ENCODE results near the gene TBC1D4. TPM values are rescaled to one million over a fixed set of nuclear protein-coding genes. Genes with fewer than 3 reads are reported as not detected.

TBC1D4 gene
- total RNA-seq, 3 donors from 2014 or later: 33.3 to 52.8 (median 40.6) TPM

DNA sequence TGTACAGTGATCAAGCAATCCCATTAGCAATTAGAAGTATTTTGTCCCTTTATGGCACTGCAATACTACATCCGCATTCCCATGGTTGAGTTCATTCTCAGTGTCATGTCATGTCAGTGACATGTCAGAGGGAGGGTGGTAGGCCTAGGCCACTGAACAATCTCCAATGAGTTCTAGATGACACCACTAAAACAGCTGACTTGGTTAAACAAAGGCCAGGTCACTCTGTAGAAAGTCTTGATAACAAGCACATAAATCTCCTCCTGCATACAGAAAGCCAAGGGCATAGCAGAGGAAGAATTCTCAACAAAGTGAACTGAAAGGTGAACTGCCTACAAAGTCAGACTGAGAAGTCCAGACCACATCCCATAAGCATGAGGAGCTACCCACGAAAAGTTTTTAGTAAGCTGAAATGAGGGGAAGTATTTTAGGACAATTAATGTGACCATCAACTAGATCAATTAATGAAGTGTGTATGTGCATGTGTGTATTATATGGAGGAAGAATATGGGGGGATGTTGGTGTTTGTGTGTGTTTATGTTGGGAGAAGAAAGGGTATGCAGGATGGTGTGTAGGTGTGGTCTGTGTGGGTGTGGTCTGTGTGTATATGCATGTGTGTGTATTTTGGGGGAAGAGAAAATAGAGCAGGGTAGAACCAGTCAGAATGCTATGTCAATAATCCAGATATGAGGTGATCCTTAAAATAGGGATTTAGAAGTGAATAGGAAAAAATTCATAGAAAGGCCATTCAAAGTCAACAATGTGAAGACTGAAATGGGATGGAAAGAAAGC is 67.7 kb downstream of the TBC1D4 start:
- no peak for DNase-seq (ENCODE audit: low spot score in 2 of 2)
- no peak overlapping the region for H3K4me3 ChIP-seq
- no peak overlapping the region for H3K27ac ChIP-seq
- H3K27me3 ChIP-seq: no peaks in the 10 kb centered on the region
- H3K4me1 ChIP-seq: peaks cover 0 to 11% of the 10 kb centered on the region in 2 donors
- intact Hi-C loops (cut with DNase I; ENCODE audit: low total_unique reads): no loop called here
- no peaks in the 10 kb centered on the region for H3K9me3 ChIP-seq
- no peaks in the 10 kb centered on the region for H3K36me3 ChIP-seq
- TF ChIP-seq POLR2AphosphoS5 (IDR thresholded peaks at IDR 0.05): no peak
- TF ChIP-seq, protein P1, sequence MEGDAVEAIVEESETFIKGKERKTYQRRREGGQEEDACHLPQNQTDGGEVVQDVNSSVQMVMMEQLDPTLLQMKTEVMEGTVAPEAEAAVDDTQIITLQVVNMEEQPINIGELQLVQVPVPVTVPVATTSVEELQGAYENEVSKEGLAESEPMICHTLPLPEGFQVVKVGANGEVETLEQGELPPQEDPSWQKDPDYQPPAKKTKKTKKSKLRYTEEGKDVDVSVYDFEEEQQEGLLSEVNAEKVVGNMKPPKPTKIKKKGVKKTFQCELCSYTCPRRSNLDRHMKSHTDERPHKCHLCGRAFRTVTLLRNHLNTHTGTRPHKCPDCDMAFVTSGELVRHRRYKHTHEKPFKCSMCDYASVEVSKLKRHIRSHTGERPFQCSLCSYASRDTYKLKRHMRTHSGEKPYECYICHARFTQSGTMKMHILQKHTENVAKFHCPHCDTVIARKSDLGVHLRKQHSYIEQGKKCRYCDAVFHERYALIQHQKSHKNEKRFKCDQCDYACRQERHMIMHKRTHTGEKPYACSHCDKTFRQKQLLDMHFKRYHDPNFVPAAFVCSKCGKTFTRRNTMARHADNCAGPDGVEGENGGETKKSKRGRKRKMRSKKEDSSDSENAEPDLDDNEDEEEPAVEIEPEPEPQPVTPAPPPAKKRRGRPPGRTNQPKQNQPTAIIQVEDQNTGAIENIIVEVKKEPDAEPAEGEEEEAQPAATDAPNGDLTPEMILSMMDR (IDR thresholded peaks at IDR 0.05): no peak
- TF ChIP-seq POLR2A (IDR thresholded peaks at IDR 0.05): no peak

DNA sequence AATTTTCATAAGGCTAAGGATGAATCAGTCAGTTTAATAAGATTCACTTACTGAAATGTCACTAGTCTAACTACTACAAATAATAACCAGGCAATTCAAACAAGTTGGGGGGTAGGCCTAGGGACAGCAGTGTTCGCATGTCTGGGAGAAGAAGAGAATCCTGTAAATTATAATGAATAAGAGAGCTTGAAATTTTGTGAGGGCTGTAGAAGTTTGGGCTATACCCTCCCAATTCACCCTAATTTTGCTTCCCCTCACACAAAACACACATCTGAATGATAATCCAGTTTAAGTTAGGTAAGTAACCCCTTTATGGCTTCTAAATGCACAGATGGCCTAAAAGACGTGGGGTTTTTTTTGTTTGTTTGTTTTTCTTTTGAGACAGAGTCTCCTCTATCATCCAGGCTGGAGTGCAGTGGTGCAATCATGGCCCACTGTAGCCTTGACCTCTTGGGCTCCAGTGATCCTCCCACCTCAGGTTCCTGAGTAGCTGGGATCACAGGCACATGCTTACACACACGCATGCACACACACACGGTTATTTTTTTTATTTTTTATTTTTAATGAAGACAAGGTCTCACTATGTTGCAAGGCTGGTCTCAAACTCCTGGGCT is 69.9 kb downstream of the TBC1D4 start:
- Histone ChIP-seq H3K9me3 (no peaks in the 10 kb centered on the region), H3K36me3 (no peaks in the 10 kb centered on the region), H3K27ac (no peak overlapping the region), H3K27me3 (no peaks in the 10 kb centered on the region), H3K4me3 (no peak overlapping the region), H3K4me1 (no peaks in the 10 kb centered on the region)
- TF ChIP-seq, protein P1 (IDR thresholded peaks at IDR 0.05): no peak
- TF ChIP-seq POLR2A (IDR thresholded peaks at IDR 0.05) (no peak), POLR2AphosphoS5 (IDR thresholded peaks at IDR 0.05) (no peak)
- no peak for DNase-seq (ENCODE audit: low spot score in 2 of 2)
- intact Hi-C loops (cut with DNase I; ENCODE audit: low total_unique reads): no loop called here

DNA sequence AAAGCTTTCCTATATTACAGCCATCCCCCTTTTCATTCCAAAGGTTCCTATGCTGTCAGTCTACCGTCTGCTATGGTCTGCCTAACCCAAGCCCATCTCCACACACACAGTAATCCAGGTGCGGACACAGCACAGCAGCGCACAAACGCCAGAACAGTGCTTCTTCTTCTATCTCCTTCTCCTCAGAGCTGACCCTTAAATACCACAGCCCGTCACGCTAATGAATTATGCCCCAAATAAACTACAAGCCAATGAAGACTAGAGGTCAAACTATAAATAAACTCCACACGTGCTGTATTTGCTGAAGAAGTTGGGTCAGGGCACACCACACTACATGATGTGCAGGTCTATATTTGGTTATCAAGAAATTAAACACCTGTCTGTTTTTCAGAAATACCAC is 71.8 kb downstream of the TBC1D4 start:
- no peak for DNase-seq (ENCODE audit: low spot score in 2 of 2)
- TF ChIP-seq, protein P1 (IDR thresholded peaks at IDR 0.05): no peak
- TF ChIP-seq POLR2A (IDR thresholded peaks at IDR 0.05) (no peak), POLR2AphosphoS5 (IDR thresholded peaks at IDR 0.05) (no peak)
- no peak overlapping the region for H3K4me3 ChIP-seq
- intact Hi-C loops (cut with DNase I; ENCODE audit: low total_unique reads): no loop called here
- no peaks in the 10 kb centered on the region for H3K9me3 ChIP-seq
- no peaks in the 10 kb centered on the region for H3K4me1 ChIP-seq
- no peaks in the 10 kb centered on the region for H3K27me3 ChIP-seq
- H3K27ac ChIP-seq: no peak overlapping the region
- H3K36me3 ChIP-seq: no peaks in the 10 kb centered on the region

DNA sequence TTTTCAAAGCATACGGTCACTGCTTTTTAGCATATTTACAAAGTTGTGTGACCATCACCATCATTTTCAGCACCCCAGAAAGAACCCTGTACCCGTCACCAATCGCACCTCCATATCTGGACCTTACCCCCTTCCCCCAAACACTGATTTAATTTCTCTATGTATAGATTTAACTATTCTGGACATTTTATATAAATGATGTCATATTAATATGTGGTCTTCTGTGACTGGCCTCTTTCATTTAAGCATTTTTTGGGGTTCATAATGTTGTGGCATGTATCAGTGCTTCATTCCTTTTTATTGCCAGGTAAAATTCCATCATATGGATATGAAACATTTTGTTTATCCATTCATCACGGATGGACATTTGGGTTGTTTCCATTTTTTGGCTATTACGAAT is 74.0 kb downstream of the TBC1D4 start:
- TF ChIP-seq POLR2AphosphoS5 (IDR thresholded peaks at IDR 0.05) (no peak), POLR2A (IDR thresholded peaks at IDR 0.05) (no peak)
- TF ChIP-seq, protein P1 (IDR thresholded peaks at IDR 0.05): no peak
- H3K4me3 ChIP-seq: no peak overlapping the region
- H3K4me1 ChIP-seq: no peaks in the 10 kb centered on the region
- H3K9me3 ChIP-seq: no peaks in the 10 kb centered on the region
- H3K36me3 ChIP-seq: no peaks in the 10 kb centered on the region
- DNase-seq (ENCODE audit: low spot score in 2 of 2): no peak
- H3K27ac ChIP-seq: no peak overlapping the region
- H3K27me3 ChIP-seq: no peaks in the 10 kb centered on the region
- intact Hi-C loops (cut with DNase I; ENCODE audit: low total_unique reads): no loop called here

DNA sequence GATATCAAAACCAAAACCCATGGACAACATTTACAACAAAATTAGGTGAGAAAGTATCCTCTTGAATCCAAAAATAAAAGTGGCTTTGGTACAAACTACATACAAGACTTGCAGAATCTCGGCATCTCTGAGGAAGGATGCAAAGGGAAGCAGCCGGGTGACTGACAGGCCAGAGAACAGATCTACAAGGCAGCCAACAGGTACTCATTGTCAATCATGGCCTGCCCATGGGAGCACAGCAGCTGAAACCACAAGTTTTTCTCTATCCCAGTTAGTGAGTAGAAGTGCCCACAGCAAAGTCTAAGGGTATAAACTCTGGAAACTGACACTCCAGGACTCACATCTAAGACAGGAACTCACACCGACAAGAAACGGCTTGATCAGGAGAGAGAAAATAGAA is 74.5 kb downstream of the TBC1D4 start:
- TF ChIP-seq POLR2A (IDR thresholded peaks at IDR 0.05): no peak
- TF ChIP-seq POLR2AphosphoS5 (IDR thresholded peaks at IDR 0.05): no peak
- TF ChIP-seq, protein P1 (IDR thresholded peaks at IDR 0.05): no peak
- Histone ChIP-seq H3K27me3 (no peaks in the 10 kb centered on the region), H3K4me3 (no peak overlapping the region), H3K27ac (no peak overlapping the region), H3K9me3 (no peaks in the 10 kb centered on the region), H3K4me1 (no peaks in the 10 kb centered on the region), H3K36me3 (no peaks in the 10 kb centered on the region)
- no peak for DNase-seq (ENCODE audit: low spot score in 2 of 2)
- intact Hi-C loops (cut with DNase I; ENCODE audit: low total_unique reads): no loop called here
